HG02610 (cell line): ENCODE data around the gene TXNDC17.
"Not testable (repeated sequence)": the region's sequence is repeated elsewhere in the genome, so short reads cannot be mapped to it uniquely, and the experiment has no call there.

Experiments
- ATAC-seq: cut with Tn5 transposase; IDR thresholded peaks from one replicate; pipeline ENCODE4 v1.9.1; 2021; ENCODE audit warnings: mild to moderate bottlenecking, moderate library complexity; ENCODE audit not compliant: unreplicated experiment

Gene TXNDC17

DNA sequence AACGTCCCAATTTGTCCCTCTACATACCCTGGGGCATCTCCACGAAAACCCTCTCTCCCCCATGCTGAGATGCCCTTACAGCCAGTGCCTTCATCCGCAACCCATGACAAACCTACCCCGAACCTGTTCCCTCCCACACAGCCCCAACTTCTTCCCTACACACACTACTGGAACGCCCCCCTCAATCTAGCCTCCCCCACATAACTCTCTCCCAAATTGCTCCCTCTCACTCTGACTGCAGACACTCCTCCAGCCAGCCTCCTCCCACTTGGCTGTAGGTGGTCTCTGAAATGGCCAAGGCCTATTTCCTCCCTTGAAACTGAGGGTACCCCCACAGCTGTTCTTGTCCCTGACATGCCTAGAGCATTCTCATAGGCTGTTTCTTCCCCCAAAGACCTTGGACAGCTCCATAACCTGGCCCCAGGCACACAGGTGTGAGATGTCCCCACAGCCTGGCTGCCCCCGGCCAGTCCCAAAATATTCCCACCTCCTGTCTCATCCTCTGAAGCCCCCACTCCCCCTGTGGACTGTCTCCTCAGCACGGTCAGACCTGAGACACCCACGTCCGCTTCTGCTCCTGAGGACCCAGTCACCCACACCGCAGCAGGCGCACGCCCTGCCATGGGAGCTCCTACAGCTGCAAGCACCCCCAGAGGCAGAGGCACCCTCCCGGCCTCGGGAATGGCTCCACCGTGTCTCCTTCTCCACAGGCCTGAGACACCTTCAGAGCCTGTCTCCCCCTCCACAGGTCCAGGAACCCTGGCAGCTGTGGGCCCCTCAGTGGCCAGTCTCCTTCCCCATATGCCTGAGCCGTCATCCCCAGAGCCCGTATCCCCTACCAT, 4.0 kb upstream of the TXNDC17 start:
- no peak for ATAC-seq

DNA sequence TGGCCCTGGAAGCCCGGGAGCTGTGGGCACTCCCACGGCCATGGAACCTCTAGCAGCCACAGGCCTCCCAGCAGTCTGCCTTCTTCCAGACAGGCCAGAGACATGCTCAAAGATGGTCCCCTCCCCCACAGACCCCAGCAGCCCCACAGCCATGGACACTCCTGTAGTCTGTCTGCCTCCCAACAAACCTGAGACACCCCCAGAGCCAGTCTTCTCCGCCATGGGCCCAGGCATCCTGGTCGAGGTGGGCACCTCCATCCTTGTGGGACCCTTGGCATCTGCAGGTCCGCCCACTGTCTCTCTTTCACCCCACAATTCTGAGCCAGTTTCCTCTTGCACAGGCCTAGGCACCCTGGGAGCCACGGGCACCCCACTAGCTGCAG, 3.4 kb upstream of the TXNDC17 start:
- ATAC-seq = no peak

DNA sequence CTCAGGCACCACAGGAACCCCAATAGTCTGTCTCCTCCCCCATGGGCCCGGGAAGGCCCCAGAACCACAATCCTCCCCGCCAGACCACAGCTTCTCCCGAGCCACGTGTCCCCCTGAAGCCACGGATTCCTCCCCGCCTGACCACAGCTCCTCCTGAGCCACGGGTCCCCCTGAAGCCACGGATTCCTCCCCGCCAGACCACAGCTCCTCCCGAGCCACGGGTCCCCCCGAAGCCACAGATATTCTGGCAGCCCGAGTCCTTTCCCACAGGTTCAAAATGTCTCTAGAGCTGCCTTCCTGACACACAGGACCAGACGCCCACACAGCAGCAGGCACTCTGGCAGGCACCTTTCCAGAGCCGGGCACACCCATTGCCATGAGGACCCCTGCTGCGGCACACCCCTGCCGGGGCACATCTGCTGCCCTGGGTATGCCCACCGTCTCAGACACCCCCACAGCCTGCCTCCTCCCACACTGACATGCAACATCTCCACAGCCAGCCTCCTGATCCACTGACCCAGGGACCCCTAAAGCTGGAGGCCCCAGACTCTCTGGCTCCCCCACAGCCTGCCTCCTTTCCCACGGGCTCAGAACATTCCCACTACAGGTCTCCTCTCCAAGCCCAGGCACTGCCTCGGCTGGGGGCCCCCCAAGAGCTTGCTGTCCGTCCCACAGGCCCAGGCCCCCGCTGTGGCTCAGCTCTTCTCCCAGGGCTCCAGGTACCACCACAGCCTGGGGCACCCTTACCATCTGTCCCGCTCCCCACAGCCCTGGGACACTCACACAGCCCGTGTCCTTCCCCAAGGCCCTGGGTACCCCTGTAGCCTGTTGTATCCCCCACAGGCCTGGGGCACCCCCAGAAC, 2.6 kb upstream of the TXNDC17 start:
- ATAC-seq = no peak

GRCh38 chr17:6639014-6639585, 1.8 kb upstream of the TXNDC17 start:
- no peak for ATAC-seq

DNA sequence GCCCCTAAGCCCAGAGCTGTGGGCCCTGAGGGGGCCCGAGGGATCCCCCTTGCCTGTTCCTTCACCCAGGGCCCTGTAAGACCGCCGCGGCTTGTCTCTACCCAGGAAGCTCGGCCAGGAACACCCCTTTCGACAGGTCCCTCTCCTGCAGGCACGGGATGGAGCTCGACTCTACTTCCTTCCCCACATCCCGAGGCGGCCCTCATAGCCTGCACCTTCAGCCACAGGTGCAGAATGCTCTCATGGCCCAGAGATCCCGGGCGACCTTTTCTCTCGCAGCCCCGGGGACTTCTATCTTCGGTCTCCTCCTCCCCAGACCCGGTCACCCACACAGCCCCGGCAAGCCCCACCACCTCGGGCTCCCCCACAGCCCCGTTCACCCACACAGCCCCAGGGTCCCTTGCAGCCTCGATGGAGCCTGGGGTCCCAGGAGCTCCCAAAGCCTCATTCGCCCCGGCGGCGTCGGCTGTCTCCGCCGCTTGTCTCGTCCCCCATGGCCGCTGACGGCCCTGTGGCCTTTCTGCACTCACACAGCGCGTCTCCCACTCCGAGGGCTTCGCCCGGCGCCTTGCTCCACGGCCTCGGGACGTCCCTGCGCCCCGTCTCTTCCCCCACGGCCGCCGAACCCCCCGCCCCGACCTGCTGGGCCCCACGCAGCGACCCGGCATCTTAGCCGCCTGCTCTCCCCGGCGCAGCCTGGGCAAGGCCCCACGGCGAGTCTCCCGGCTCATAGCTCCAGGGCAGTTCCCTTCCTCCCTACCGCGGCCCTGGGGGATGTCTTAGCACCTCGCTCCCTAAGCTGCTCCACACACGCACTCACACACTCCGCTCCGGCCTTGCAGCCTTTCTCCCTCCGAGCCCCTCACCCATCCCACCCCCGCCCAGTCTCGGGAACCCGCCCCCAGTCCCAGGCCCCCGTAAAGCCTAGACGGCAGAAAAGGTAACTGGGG, 999 bp upstream of the TXNDC17 start:
- no peak for ATAC-seq

GRCh38 chr17:6641247-6641863, 495 bp downstream of the TXNDC17 start:
- ATAC-seq = no peak

GRCh38 chr17:6642592-6642991, 1.7 kb downstream of the TXNDC17 start:
- ATAC-seq = no peak

GRCh38 chr17:6643451-6644125, 2.7 kb downstream of the TXNDC17 start:
- no peak for ATAC-seq

- ATAC-seq = no peak
Observed at GRCh38 chr17:6648181-6648580, 7.3 kb downstream of the TXNDC17 start.

- ATAC-seq = peak; percentile 87
Observed at GRCh38 chr17:6651354-6651918, 10.6 kb downstream of the TXNDC17 start, which contains the start of the genes C17orf100 and MED31. Gene C17orf100 (plus strand): TSS chr17:6651762. CDS start chr17:6651914, 152 bp downstream. Gene MED31 (minus strand): TSS chr17:6651605. CDS start chr17:6651528, 77 bp downstream.

- no peak for ATAC-seq
Observed at GRCh38 chr17:6651919-6652452, 11.1 kb downstream of the TXNDC17 start.

DNA sequence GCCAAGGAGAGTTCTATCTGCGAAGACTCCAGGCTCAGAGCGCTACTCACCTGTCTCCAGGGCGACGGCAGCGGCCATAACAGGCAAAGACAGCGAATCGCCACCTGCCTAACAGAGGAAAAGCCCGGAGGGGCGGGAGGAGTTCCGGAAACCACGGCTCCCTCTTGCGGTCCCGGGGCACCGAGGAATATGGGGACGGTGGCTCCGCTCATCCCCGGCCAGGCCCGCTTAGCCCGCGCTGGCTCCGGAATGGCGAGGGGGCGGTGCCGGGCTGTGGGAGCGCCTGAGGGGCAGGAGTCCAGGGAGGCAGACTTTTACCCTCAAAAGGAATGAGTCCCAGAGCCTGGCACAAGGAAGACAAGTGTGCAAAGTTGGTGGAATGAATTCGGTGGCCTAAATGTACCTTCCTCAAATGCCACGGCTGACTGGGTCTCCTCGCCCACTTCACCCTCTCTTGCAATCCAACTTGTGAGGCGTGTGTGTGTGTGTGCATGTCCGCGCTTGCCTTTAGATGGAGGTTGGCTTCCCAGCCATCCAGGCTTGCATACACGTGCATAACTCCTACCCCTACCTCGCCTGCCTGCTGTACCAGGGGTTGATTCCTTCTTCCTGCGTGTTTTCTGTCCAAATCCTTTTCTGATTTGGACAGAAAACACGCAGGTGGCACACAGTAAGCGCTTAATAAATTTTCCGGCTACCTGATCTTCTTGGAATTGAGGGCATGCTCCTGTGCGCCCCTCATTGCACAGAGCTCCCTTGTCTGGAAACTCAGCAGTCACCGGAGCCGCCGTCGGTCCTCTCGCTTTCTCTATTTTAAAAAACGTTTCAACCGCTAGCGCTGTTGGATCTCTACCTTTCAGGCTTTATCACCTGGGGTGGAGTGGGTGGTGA, 14.2 kb downstream of the TXNDC17 start:
- no peak for ATAC-seq

- ATAC-seq = not testable (repeated sequence)
Observed at GRCh38 chr17:6655732-6656361, 15.0 kb downstream of the TXNDC17 start.

GRCh38 chr17:6656797-6657632, 16.2 kb downstream of the TXNDC17 start:
- ATAC-seq = not testable (repeated sequence)

GRCh38 chr17:6657633-6658287, 16.9 kb downstream of the TXNDC17 start:
- ATAC-seq = no peak

DNA sequence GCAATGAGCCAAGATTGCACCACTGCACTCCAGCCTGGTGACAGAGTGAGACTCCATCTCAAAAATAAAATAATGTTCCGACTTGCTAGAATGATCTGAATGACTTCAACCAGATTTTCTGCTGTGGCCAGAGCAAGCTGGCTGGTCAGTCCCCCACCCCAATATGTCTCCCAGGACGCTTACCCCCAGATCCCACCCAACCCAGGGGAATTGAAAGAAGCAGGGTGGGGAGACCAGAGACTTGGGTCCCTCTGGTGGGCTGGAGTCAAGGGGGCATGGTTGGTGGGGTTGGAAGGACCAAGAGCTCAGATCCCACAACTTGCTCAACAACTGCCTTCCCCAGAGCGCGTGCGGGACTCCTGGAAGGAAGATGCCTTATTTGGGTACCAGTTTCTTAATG, 17.6 kb downstream of the TXNDC17 start:
- ATAC-seq = not testable (repeated sequence)
